ENCODE results near the gene YLPM1.
A peak's percentile ranks its signal among the peaks of the same experiment; 100 is the strongest.

Gene YLPM1

DNA sequence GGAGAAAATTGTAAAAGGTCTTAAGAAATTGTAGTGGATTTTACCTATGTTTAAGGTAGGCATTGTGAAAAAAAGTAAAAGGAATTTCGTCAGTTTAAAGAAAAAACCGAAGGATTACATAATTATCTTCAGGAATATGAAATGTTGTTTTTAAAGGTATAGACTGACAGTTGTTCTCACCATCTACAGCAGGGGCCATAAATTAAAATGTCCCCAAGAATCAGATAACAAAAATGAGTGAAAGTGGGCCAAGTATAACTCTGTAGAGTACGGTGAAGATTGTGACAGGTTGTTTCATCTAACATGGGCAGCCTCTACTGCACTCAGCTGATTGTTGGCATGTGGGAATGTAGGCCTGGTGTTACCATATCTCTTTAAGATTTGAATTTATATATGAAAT lies 38.3 kb downstream of the YLPM1 start:
- Mint-ChIP-seq H3K27me3 (no peaks in the 10 kb centered on the region), H3K4me3 (no peak overlapping the region), H3K9me3 (no peaks in the 10 kb centered on the region), H3K4me1 (peaks cover 20% of the 10 kb centered on the region), H3K36me3 (ENCODE audit: insufficient read depth) (peaks cover 27% of the 10 kb centered on the region), H3K27ac (ENCODE audit: low read depth) (no peak overlapping the region)
- no peak for ATAC-seq (replicated peaks; ENCODE audit: extremely low read depth, poor library complexity, severe bottlenecking)
- no peak for DNase-seq (ENCODE audit: low spot score in 2 of 2)

DNA sequence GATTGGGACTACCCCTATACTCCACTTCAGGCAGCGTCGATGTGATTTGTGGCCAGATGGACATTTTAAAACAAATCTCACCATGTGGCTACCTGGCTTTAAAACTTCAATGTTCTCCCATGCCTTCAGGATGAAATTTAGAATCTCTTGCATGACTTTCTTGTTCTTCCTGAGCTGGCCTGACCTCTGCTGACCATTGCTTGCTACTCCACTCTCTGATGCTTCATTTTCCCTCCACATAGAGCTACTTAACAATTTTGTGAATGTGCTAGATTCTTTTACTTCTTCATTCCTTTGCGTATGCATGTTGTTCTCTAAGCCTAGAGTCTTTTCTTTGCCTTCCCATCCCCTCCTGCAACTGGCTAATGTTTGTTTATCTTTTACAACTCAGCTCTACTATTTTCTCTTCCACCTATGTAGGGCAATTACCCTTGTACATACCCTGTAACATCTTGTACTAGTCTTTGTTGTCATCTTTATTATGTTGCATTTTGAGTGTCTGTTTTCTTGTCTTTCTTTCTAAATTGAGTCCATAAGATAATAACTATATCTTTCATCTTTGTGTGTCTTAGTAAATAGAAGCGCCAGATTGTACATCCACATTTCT lies 41.2 kb downstream of the YLPM1 start:
- Mint-ChIP-seq H3K36me3 (ENCODE audit: insufficient read depth) (peaks cover 32% of the 10 kb centered on the region), H3K27ac (ENCODE audit: low read depth) (no peak overlapping the region), H3K27me3 (no peaks in the 10 kb centered on the region), H3K4me3 (no peak overlapping the region), H3K9me3 (no peaks in the 10 kb centered on the region), H3K4me1 (peaks cover 6% of the 10 kb centered on the region)
- DNase-seq (ENCODE audit: low spot score in 2 of 2) (no peak), ATAC-seq (replicated peaks; ENCODE audit: extremely low read depth, poor library complexity, severe bottlenecking) (no peak)

DNA sequence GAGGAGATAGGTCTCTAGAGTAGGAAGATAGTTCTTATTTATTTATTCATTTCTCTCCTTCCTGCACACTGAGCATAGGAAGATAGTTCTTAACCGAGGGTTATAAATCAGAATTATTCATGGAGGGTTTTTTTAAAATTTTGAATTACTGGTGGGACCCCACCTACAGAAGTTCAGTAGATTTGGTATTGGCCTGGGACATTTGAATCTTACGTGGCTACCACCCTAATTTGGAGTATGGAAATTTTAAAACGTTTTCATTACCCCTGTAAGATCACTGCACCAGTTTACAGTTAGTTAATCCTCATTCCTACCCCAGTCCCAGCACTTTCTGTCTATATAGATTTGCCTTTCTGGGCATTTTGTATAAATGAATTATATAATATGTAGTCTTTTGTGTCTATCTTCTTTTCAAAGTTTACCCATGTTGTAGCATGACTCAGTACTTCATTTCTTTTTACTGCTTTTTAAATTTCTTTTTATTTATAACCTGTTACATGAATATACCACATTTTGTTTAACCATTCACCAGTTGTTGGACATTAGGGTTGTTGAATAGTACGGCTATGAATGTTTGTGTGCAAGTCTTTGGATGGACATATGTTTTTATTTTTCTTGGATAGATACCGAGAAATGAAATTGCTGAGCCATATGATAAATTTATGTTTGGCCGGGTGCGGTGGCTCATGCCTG lies 44.9 kb downstream of the YLPM1 start:
- DNase-seq (ENCODE audit: low spot score in 2 of 2) (no peak), ATAC-seq (replicated peaks; ENCODE audit: extremely low read depth, poor library complexity, severe bottlenecking) (no peak)
- Mint-ChIP-seq H3K9me3 (no peaks in the 10 kb centered on the region), H3K36me3 (ENCODE audit: insufficient read depth) (peaks cover 51% of the 10 kb centered on the region), H3K27ac (ENCODE audit: low read depth) (no peak overlapping the region), H3K27me3 (no peaks in the 10 kb centered on the region), H3K4me1 (peaks cover 6% of the 10 kb centered on the region), H3K4me3 (no peak overlapping the region)

DNA sequence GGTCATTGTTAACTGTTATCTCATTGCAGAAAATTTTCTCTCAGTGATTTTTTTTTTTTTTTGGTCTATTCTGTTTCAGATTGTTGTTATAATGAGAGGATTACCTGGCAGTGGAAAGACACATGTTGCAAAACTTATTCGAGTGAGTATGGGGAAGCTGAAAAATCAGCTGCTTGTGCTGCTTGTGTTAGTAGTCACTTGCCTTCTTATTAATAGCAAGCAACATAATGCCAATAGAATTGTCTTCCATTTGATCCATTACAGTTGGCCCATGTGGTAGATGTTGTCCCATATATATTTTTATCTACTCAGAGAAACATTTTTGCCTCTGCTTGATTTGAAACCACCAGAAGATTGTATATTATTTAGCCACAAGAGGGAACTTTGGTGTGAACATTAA lies 53.0 kb downstream of the YLPM1 start:
- ATAC-seq (replicated peaks; ENCODE audit: extremely low read depth, poor library complexity, severe bottlenecking) (no peak), DNase-seq (ENCODE audit: low spot score in 2 of 2) (no peak)
- Mint-ChIP-seq H3K4me3 (no peak overlapping the region), H3K4me1 (peaks cover 14% of the 10 kb centered on the region), H3K27ac (ENCODE audit: low read depth) (peak overlapping the region; percentile 26), H3K9me3 (no peaks in the 10 kb centered on the region), H3K27me3 (no peaks in the 10 kb centered on the region), H3K36me3 (ENCODE audit: insufficient read depth) (peaks cover 64% of the 10 kb centered on the region)

DNA sequence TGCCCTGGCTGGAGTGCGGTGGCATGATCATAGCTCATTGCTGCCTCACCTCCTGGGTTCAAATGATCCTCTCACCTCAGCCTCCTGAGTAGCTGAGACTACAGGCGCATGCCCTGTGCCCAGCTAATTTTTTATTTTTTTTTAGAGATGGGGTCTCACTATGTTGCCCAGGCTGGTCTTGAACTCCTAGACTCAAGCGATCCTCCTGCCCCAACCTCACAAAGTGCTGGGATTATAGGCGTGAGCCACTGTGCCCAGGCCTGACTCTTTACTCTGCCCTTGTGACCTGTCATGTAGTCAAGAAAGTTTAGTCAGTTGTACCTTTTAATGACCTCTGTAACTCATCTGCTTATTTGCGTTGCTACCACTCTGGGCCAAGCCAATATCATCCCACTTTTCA lies 57.2 kb downstream of the YLPM1 start:
- Mint-ChIP-seq H3K4me1 (peaks cover 5% of the 10 kb centered on the region), H3K27me3 (no peaks in the 10 kb centered on the region), H3K9me3 (no peaks in the 10 kb centered on the region), H3K27ac (ENCODE audit: low read depth) (peak overlapping the region; percentile 20), H3K4me3 (no peak overlapping the region), H3K36me3 (ENCODE audit: insufficient read depth) (peaks cover 55% of the 10 kb centered on the region)
- no peak for ATAC-seq (replicated peaks; ENCODE audit: extremely low read depth, poor library complexity, severe bottlenecking)
- DNase-seq (ENCODE audit: low spot score in 2 of 2), result no peak

DNA sequence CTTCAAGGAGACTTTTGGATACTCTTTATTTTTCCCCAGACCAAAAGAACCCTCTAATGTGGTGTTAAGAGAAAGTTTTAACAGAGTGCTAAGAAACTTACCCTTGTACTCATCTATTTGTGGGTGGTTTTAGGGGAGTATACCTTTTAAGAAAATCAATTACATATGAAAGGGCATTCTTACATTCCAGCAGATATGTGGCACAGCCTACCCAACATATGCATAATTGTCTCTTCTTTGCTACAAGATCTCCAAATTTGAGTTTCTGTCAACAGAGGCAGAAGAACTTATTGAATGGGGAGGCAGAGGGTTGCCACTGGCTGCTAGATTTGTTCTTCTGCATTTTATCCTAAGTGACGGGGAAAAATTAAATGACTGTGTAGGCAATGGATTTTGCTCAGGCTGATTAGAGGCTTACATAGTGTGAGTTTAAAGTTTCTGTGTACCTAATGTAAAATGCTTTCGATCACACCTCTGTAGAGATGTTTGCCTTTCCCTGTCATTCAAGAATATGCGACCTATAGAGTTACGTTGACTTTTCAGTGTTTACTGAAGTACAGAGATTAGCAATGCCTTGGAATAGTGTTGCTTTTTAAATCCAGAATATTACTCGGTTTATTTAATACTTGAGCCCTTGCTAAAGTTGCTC lies 58.3 kb downstream of the YLPM1 start:
- no peak for ATAC-seq (replicated peaks; ENCODE audit: extremely low read depth, poor library complexity, severe bottlenecking)
- Mint-ChIP-seq H3K4me1 (no peaks in the 10 kb centered on the region), H3K4me3 (no peak overlapping the region), H3K36me3 (ENCODE audit: insufficient read depth) (peaks cover 51% of the 10 kb centered on the region), H3K27me3 (no peaks in the 10 kb centered on the region), H3K9me3 (no peaks in the 10 kb centered on the region), H3K27ac (ENCODE audit: low read depth) (no peak overlapping the region)
- no peak for DNase-seq (ENCODE audit: low spot score in 2 of 2)

DNA sequence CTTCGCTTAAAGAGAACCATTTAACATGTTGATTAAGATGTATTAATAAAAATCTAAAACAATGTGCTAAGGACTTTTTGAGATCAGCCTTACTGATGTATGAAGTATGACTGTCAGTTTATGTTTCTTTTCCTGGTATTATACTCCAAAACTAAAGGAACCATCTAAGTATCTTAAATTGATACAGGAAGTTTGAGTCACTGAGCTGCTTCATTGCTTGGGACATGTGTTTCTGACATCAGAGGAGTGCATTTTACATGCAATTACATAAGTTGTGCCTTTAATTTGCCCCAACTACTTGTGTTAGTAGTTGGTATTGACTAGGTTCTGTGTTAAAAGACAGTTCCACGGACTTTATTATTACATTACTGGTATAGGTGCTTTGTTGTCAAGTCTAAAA lies 61.9 kb downstream of the YLPM1 start:
- Mint-ChIP-seq H3K9me3 (no peaks in the 10 kb centered on the region), H3K36me3 (ENCODE audit: insufficient read depth) (peaks cover 34% of the 10 kb centered on the region), H3K27me3 (no peaks in the 10 kb centered on the region), H3K4me1 (no peaks in the 10 kb centered on the region), H3K4me3 (no peak overlapping the region), H3K27ac (ENCODE audit: low read depth) (no peak overlapping the region)
- DNase-seq (ENCODE audit: low spot score in 2 of 2) (no peak), ATAC-seq (replicated peaks; ENCODE audit: extremely low read depth, poor library complexity, severe bottlenecking) (no peak)

DNA sequence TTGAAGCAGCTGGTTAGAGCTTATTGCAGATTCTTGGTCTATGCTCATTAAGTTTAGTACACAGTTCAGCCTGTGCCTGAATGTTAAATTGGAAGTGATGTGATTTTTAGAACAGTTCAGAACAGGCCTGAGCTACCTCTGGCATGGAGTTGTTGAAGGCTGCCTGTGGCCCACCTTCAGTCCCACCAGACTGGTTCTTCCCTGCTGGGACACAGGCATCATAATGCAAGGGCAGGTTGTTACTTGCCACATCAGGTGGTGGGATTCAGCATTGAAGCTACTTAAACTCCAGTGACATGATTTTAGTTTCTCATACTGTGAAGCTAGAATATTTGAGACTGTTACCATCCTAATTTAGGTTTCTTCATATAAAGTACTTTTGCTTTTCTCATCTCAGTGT lies 63.5 kb downstream of the YLPM1 start:
- no peaks in the 10 kb centered on the region for H3K27me3 Mint-ChIP-seq
- DNase-seq (ENCODE audit: low spot score in 2 of 2) (no peak), ATAC-seq (replicated peaks; ENCODE audit: extremely low read depth, poor library complexity, severe bottlenecking) (no peak)
- no peak overlapping the region for H3K4me3 Mint-ChIP-seq
- no peak overlapping the region for H3K27ac Mint-ChIP-seq (ENCODE audit: low read depth)
- H3K36me3 Mint-ChIP-seq (ENCODE audit: insufficient read depth), result peaks cover 29% of the 10 kb centered on the region
- H3K9me3 Mint-ChIP-seq, result no peaks in the 10 kb centered on the region
- H3K4me1 Mint-ChIP-seq, result no peaks in the 10 kb centered on the region

DNA sequence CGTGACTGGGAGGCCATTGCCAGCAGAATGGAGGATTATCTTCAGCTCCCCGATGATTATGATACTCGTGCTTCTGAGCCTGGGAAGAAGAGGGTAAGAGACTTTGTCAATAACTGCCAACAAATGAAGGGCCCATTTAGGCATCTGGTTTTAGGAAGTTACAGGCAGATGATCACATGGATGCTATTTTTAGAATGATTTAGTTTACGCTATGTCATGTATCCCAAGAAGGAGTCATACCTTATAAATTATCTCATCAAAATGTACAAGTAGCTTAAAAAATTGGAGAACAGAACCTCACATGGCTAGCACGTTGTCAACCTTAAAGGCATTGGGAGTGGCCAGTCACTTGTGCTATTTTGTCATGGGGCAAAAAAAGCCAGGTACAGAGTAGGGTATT lies 66.1 kb downstream of the YLPM1 start:
- Mint-ChIP-seq H3K36me3 (ENCODE audit: insufficient read depth) (peaks cover 28% of the 10 kb centered on the region), H3K27ac (ENCODE audit: low read depth) (no peak overlapping the region), H3K4me3 (no peak overlapping the region), H3K4me1 (peaks cover under 1% of the 10 kb centered on the region), H3K27me3 (no peaks in the 10 kb centered on the region), H3K9me3 (no peaks in the 10 kb centered on the region)
- no peak for DNase-seq (ENCODE audit: low spot score in 2 of 2)
- ATAC-seq (replicated peaks; ENCODE audit: extremely low read depth, poor library complexity, severe bottlenecking), result no peak

DNA sequence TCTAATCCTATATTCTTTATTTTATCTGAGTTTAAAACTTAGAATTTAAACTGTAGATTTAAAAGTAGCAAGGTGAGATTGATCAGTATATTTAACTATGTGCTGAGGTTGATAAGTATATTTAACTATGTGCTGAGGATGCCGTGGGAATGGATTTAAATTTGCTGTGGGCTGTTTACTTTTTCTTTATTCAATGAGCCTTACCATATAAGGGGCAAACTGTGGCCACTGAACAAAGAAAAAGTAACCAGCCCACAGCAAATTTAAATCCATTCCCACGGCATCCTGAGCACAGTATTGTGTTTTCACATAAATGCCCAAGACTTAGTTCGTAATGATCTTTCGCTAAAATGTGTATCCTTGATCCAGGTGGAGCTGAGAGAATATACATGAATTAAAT lies 69.7 kb downstream of the YLPM1 start:
- Mint-ChIP-seq H3K4me3 (no peak overlapping the region), H3K27ac (ENCODE audit: low read depth) (no peak overlapping the region), H3K36me3 (ENCODE audit: insufficient read depth) (peaks cover 27% of the 10 kb centered on the region), H3K4me1 (peaks cover 23% of the 10 kb centered on the region), H3K27me3 (no peaks in the 10 kb centered on the region), H3K9me3 (no peaks in the 10 kb centered on the region)
- ATAC-seq (replicated peaks; ENCODE audit: extremely low read depth, poor library complexity, severe bottlenecking) (no peak), DNase-seq (ENCODE audit: low spot score in 2 of 2) (no peak)

DNA sequence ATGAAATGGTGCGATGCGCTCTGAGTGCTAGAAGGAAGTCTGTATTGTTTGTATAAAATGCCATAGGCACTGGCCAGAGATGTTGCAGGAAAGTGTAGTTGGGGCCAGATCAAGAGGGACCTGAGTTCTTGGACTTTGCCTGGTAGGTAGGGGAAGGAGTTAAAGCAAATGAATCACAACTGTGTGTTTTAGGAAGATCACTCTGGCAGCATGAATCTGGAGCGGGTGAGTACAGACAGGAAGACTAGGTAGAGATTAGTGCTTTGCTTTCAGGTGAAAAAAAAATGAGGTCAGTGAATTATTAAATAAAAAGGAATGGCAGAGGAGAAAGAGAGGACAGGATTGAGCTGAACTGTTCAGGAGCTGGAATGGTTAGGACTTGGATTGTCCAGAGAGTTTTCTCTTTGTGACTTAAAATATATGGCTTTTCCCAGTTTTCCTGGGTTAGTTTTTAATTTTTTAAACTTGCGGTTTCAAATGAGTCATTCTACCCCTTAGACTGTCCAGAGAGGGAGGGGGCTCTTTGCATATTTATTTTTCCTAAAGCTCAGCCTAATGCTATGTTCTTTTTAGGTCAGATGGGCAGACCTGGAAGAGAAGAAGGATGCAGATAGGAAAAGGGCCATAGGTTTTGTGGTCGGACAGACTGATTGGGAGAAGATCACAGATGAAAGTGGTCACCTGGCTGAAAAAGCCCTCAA lies 71.7 kb downstream of the YLPM1 start:
- H3K27ac Mint-ChIP-seq (ENCODE audit: low read depth), result peak overlapping the region; percentile 97
- H3K4me3 Mint-ChIP-seq, result no peak overlapping the region
- ATAC-seq (replicated peaks; ENCODE audit: extremely low read depth, poor library complexity, severe bottlenecking), result no peak
- H3K4me1 Mint-ChIP-seq, result peaks cover 32% of the 10 kb centered on the region
- peaks cover 20% of the 10 kb centered on the region for H3K36me3 Mint-ChIP-seq (ENCODE audit: insufficient read depth)
- H3K27me3 Mint-ChIP-seq, result no peaks in the 10 kb centered on the region
- DNase-seq (ENCODE audit: low spot score in 2 of 2), result no peak
- no peaks in the 10 kb centered on the region for H3K9me3 Mint-ChIP-seq

DNA sequence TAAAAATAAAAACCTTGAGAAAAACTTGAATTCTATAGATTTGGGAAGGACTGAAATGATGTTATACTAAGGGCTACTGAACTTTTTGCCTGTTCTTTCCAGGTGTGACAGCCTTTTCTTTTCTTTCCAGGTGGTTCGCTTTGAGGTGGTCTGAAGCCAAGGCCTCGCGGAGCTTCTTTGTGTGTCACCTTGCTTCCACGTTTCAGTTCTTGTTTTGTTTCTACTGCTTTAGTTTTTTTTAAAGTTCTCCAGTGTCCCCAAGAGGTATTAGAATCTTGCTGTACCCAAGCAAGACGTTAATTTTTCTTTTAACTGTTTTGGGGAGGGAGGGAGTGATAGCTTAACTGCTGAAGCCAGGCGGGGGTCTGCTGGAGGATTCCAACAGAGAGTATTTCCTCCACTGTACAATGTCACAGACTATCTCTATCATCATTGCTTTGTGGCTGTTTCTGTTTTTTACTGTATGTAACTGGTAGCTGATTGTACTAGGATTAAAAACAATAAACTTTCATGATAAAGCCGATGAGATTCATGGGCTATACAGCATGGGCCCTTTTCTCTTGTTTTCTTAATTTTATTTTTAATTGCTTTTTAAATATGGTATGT lies 72.6 kb downstream of the YLPM1 start:
- Mint-ChIP-seq H3K4me3 (no peak overlapping the region), H3K27ac (ENCODE audit: low read depth) (peak overlapping the region; percentile 97), H3K36me3 (ENCODE audit: insufficient read depth) (peaks cover 12% of the 10 kb centered on the region), H3K4me1 (peaks cover 39% of the 10 kb centered on the region), H3K27me3 (no peaks in the 10 kb centered on the region), H3K9me3 (no peaks in the 10 kb centered on the region)
- ATAC-seq (replicated peaks; ENCODE audit: extremely low read depth, poor library complexity, severe bottlenecking) (no peak), DNase-seq (ENCODE audit: low spot score in 2 of 2) (no peak)
